Endodermal cell (in vitro differentiated cells): ENCODE data around the gene QSOX2. TPM values are rescaled to one million over a fixed set of nuclear protein-coding genes. Genes with fewer than 3 reads are reported as not detected.
A peak's percentile ranks its signal among the peaks of the same experiment; 100 is the strongest.

ENCODE experiments used
- DNase-seq: peaks from one replicate; pipeline ENCODE4 v3.0.0-alpha.2; 2017
- H3K27ac ChIP-seq: 2 replicates; pipeline ENCODE4 v1.5.1; 2013; ENCODE audit warnings: mild to moderate bottlenecking, low read depth, low read length, moderate library complexity
- H3K27me3 ChIP-seq: 2 replicates; pipeline ENCODE4 v1.6.1; 2013; ENCODE audit warnings: mild to moderate bottlenecking, low read length, moderate library complexity; ENCODE audit not compliant: insufficient read depth, control insufficient read depth, poor library complexity, severe bottlenecking
- H3K36me3 ChIP-seq: 2 replicates; pipeline ENCODE4 v1.7.0; 2013; ENCODE audit warnings: mild to moderate bottlenecking, low read length, moderate library complexity; ENCODE audit not compliant: control insufficient read depth, insufficient read depth
- H3K4me1 ChIP-seq: one replicate; pipeline ENCODE4 v1.7.0; 2013; ENCODE audit warnings: low read length; ENCODE audit not compliant: control insufficient read depth, insufficient read depth
- H3K4me3 ChIP-seq: 2 replicates; pipeline ENCODE4 v1.5.1; 2013; ENCODE audit warnings: mild to moderate bottlenecking, low read length, moderate library complexity
- H3K9ac ChIP-seq: 2 replicates; pipeline ENCODE4 v1.6.1; 2013; ENCODE audit warnings: mild to moderate bottlenecking, low read length, moderate library complexity; ENCODE audit not compliant: poor library complexity, severe bottlenecking; ENCODE audit errors: extremely low read depth
- H3K9me3 ChIP-seq: 2 replicates; pipeline ENCODE4 v1.6.1; 2013; ENCODE audit warnings: mild to moderate bottlenecking, low read length, moderate library complexity; ENCODE audit not compliant: control insufficient read depth
- H3K27ac Mint-ChIP-seq: 2 replicates; pipeline ENCODE4 v1.8.0; 2020; ENCODE audit warnings: mixed read lengths
- H3K27me3 Mint-ChIP-seq: 2 replicates; pipeline ENCODE4 v1.8.0; 2021; ENCODE audit warnings: mild to moderate bottlenecking, mixed read lengths; ENCODE audit not compliant: insufficient read depth
- H3K36me3 Mint-ChIP-seq: 2 replicates; pipeline ENCODE4 v1.8.0; 2020; ENCODE audit warnings: low read depth, mixed read lengths
- H3K4me1 Mint-ChIP-seq: 2 replicates; pipeline ENCODE4 v1.8.0; 2020; ENCODE audit warnings: mixed read lengths
- H3K4me3 Mint-ChIP-seq: 2 replicates; pipeline ENCODE4 v1.8.0; 2020; ENCODE audit warnings: mild to moderate bottlenecking, moderate library complexity, mixed read lengths
- H3K9me3 Mint-ChIP-seq: 2 replicates; pipeline ENCODE4 v1.8.0; 2020; ENCODE audit warnings: mild to moderate bottlenecking, mixed read lengths
- WGBS, 2 experiments: methylation state at CpG; one replicate each; pipeline versions ENCODE4 v1.1.5 to v1.1.7; 2013; ENCODE audit warnings: missing lambda C conversion rate in 2 of 2, mixed read lengths in 1 of 2; ENCODE audit not compliant: insufficient coverage in 1 of 2, insufficient read length in 1 of 2; 5-methylcytosine and 5-hydroxymethylcytosine counted together
- total RNA-seq, 2 donors: library from RNA; stranded (reverse); fragmentation: NEBNext Ultra II Directional in 1 of 2; extraction: Animal tissue kit (Norgen Biotek cat#: 25700) in 1 of 2; gene quantifications; 2 replicates in 1 of 2; 3 replicates in 1 of 2; pipeline ENCODE4 v1.2.1, GENCODE V29; 2021
- TF ChIP-seq, protein P1 (sequence below): fragments of 200-600 bp; sonication (generic); conservative IDR thresholded peaks from 2 replicates; pipeline ENCODE4 v1.5.0; 2021; ENCODE audit warnings: antibody characterized with exemption, mild to moderate bottlenecking

Gene QSOX2
- total RNA-seq, 2 donors from 2014 or later: 22.0 to 26.3 TPM

- 80 to 81% methylated on average over 17 to 30 of the region's 30 CpGs for WGBS, 2 experiments
- Histone ChIP-seq H3K27ac (no peak overlapping the region), H3K4me1 (no peaks in the 10 kb centered on the region), H3K4me3 (no peak overlapping the region), H3K9ac (no peak overlapping the region), H3K27me3 (no peaks in the 10 kb centered on the region), H3K36me3 (peaks cover 24% of the 10 kb centered on the region), H3K9me3 (no peaks in the 10 kb centered on the region)
- H3K27me3 Mint-ChIP-seq: no peaks in the 10 kb centered on the region
- peaks cover 19% of the 10 kb centered on the region for H3K36me3 Mint-ChIP-seq
- no peak overlapping the region for H3K4me3 Mint-ChIP-seq
- TF ChIP-seq, protein P1, sequence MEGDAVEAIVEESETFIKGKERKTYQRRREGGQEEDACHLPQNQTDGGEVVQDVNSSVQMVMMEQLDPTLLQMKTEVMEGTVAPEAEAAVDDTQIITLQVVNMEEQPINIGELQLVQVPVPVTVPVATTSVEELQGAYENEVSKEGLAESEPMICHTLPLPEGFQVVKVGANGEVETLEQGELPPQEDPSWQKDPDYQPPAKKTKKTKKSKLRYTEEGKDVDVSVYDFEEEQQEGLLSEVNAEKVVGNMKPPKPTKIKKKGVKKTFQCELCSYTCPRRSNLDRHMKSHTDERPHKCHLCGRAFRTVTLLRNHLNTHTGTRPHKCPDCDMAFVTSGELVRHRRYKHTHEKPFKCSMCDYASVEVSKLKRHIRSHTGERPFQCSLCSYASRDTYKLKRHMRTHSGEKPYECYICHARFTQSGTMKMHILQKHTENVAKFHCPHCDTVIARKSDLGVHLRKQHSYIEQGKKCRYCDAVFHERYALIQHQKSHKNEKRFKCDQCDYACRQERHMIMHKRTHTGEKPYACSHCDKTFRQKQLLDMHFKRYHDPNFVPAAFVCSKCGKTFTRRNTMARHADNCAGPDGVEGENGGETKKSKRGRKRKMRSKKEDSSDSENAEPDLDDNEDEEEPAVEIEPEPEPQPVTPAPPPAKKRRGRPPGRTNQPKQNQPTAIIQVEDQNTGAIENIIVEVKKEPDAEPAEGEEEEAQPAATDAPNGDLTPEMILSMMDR: peak; percentile 95
- DNase-seq: peak; percentile 96
- no peaks in the 10 kb centered on the region for H3K4me1 Mint-ChIP-seq
- peak overlapping the region; percentile 66 for H3K27ac Mint-ChIP-seq
- H3K9me3 Mint-ChIP-seq: no peaks in the 10 kb centered on the region
Measured at GRCh38 chr9:136225748-136226679, 19.6 kb downstream of the QSOX2 start.

DNA sequence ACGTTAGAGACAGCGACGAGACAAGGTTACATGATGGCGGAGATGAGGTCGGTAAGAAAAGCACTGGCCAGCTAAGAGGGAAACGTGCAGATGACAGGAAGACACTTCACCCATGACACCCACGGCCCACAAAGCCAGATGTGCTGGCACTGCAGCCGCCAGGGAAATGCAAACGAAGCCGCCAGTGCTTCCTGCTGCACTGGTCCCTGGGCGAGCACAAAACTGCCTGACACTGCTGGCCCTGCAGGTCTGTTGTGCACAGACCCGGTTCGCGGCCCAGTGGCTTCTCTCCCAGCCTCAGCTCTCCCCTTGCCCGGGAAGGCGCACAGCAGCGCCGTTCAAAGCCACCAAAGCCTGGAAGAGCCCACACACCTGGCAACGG is 20.3 kb downstream of the QSOX2 start:
- WGBS, 2 experiments: 90 to 95% methylated on average over 17 to 19 of the region's 19 CpGs
- no peak overlapping the region for H3K9ac ChIP-seq

DNA sequence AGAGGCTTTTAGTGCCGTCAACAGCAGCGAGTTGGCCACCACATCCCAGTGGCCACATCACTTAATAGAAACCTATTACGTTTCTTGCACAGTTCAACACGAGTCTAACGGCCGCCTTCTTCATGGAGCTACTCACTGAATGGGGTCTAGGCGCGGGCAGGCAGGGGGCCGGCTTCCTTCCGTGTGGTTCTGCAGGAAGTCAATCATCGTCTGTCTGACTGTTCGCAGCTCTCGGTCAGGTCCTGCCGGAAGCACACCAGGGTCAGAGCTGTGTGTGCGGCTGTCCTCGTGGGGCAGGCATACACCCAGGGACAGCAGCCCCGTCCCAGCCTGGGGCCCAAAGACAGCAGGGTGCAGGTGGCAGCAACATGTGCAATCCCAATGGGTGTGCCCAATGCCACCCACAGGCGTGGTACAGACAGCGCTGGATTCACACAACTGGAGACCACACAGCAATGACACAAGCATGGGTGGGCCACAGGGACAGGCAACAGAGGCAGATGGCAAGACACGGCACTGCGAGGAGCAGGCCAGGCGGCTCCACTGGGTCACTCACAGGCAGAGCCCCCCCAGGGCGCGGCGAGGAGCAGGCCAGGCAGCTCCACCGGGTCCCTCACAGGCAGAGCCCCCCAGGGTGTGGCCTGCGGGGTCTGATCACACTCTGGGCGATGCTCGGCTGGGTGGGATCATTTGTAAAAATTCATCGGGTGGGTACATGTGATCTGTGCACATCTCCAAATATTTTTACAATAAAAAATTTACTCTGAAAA is 21.6 kb downstream of the QSOX2 start:
- no peak overlapping the region for H3K9ac ChIP-seq
- H3K27me3 ChIP-seq: no peaks in the 10 kb centered on the region
- H3K4me1 ChIP-seq: no peaks in the 10 kb centered on the region
- TF ChIP-seq, protein P1: no peak
- Mint-ChIP-seq H3K9me3 (no peaks in the 10 kb centered on the region), H3K36me3 (peaks cover 19% of the 10 kb centered on the region), H3K27me3 (no peaks in the 10 kb centered on the region), H3K4me1 (no peaks in the 10 kb centered on the region), H3K27ac (no peak overlapping the region), H3K4me3 (no peak overlapping the region)
- peaks cover 24% of the 10 kb centered on the region for H3K36me3 ChIP-seq
- DNase-seq: no peak
- no peak overlapping the region for H3K27ac ChIP-seq
- WGBS, 2 experiments: 95 to 96% methylated on average over 21 to 30 of the region's 30 CpGs
- H3K9me3 ChIP-seq: no peaks in the 10 kb centered on the region
- H3K4me3 ChIP-seq: no peak overlapping the region

More for the DNA sequence above, 20.3 kb downstream of the QSOX2 start:
- Mint-ChIP-seq H3K4me3 (no peak overlapping the region), H3K27me3 (no peaks in the 10 kb centered on the region), H3K4me1 (no peaks in the 10 kb centered on the region), H3K27ac (peak overlapping the region; percentile 66), H3K9me3 (no peaks in the 10 kb centered on the region), H3K36me3 (peaks cover 19% of the 10 kb centered on the region)
- Histone ChIP-seq H3K9me3 (no peaks in the 10 kb centered on the region), H3K27ac (no peak overlapping the region), H3K36me3 (peaks cover 24% of the 10 kb centered on the region), H3K27me3 (no peaks in the 10 kb centered on the region), H3K4me1 (no peaks in the 10 kb centered on the region), H3K4me3 (no peak overlapping the region)
- DNase-seq: no peak
- TF ChIP-seq, protein P1: no peak
